Stromal cell of bone marrow (primary cell): ENCODE measurements around the gene FRMPD4.
A peak's percentile ranks its signal among the peaks of the same experiment; 100 is the strongest.
"Not testable (repeated sequence)": the region's sequence is repeated elsewhere in the genome, so short reads cannot be mapped to it uniquely, and the experiment has no call there.

Experiments
- DNase-seq: peaks from one replicate; pipeline ENCODE4 v3.0.0-alpha.2; 2012; ENCODE audit warnings: low read depth

The FRMPD4 gene

DNA sequence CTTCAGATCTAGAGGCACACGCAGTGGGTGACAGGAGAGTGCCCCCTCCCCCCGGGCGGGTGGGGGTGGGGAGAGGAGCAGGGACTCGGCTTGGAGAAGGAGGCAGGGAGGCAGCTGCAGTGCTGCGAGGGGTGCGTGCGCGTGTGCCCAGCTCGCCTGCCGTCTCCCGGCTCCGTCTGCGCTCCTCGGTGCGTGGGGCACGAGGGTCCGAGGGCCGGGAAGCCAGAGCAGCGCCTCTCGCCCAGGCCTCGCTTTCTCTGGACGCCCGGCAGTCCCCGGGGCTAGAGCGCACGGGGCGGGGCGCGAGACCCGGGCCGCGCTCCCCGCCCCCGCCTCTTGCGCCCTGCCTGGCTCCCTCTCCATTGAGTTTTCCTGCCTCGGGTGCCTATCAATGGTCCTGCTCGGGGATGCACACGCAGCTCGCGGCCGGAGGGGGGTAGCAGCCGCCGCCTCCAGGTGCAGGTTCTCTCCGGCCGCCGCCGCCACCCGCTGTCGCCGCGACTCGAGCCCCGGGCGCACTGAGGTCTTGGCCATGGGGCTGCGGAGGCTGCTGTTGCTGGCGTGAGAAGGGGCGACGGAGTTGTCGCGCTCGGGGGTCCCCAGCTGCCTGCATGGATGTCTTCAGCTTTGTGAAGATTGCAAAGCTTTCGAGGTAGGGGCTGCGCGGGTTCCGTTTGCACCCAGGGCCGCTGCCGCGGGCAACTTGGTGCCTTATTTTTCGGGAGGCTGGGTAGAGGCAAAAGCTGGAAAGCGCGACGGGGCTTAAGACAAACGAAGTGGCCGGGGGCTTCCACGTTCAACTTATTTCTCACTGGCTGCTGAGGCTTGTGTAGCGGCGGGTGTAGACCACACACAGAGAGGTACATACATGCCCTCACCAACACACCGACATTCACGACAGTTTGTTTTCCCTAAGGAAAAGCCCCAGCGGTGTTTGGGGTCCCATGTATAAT, at the start of gene FRMPD4:
Gene FRMPD4, plus strand, starts transcription at position 113 of the 953 bp plus-strand sequence. Its CDS starts 499 bp downstream, at position 612.
- no peak for DNase-seq

DNA sequence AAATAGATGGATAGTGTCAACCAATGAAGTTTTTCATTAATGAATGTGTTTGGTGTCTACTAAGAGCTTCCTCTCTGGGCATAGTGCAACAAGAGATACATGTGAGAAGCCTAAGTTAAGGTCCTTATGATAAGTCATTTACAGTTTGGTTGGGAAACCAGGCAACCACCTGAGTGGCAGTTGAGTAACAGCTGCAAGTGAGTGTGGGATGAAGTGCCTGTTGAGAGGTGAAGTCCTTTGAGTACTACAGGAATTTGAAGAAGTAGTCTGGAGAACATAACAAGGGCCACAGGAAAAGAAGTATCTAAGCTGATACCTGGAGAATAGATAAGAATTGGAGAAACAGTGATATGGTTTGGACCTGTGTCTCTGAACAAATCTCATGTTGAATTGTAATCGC, 48.5 kb upstream of the FRMPD4 start:
- DNase-seq = no peak

DNA sequence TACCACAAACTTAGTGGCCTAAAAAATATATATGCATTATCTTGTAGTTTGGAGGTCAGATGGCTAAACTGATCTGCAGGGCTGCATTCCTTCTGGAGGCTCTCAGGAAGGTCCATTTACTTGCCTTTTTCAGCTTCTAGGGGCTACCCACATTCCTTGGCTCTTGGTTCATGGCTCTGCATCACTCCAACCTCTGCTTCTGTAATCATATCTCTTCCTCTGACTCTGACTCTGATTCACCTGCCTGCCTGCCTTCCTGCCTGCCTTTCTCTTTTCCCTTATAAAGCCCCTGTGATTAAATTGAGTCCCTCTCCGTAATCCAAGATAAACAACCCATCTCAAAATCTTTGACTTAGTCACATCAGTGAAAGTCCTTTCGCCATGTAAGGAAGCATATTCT, 25.0 kb upstream of the FRMPD4 start:
- no peak for DNase-seq

DNA sequence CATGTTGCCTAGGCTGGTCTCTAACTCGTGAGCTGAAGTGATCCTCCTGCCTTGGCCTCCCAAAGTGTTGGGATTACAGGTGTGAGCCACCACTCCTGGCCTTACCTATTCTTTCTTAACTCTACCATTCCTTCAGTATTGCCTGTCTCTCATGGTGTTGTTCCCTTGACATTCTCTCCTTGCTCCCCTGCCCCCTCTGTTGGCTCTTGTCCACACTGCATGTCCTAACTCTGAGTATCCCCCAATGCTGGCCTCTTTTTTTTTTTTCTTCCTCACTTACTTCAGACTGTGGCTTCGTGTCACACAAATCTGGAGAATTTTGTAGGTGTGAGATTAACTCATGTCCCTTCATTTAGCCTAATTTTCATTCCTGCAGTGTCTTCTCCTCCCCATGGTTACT, 22.9 kb upstream of the FRMPD4 start:
- DNase-seq = no peak

DNA sequence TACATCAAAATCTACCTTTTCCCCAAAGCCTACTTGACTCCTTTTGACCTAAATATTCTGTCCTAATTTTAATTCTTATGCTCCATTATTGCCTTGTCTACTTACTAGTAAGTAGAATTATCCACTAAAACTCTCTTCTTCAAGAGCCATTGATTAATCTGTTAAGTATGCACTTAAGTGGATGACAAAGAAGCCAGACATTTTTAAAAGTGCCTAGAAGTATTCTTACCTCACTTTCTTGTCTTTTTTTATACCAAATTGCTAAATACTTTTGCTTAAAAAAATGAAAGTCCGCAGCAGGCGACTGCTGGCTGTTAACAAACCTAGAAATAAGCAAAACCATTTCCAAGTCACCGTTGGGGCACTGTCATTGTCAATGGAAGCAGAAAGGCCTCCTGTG, 20.1 kb upstream of the FRMPD4 start:
- DNase-seq = no peak

DNA sequence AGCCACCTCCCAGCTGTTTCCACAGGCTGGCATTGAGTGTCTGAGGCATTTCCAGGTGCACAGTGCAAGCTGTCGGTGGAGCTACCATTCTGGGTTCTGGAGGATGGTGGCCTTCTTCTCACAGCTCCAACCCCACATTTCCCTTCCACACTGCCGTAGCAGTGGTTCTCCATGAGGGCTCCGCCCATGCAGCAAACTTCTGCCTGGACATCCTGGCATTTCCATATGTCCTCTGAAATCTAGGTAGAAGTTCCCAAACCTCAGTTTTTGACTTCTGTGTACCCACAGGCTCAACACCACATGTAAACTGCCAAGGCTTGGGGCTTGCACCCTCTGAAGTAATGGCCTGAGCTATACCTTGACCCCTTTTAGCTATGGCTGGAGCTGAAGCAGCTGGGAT, 10.3 kb upstream of the FRMPD4 start:
- no peak for DNase-seq

DNA sequence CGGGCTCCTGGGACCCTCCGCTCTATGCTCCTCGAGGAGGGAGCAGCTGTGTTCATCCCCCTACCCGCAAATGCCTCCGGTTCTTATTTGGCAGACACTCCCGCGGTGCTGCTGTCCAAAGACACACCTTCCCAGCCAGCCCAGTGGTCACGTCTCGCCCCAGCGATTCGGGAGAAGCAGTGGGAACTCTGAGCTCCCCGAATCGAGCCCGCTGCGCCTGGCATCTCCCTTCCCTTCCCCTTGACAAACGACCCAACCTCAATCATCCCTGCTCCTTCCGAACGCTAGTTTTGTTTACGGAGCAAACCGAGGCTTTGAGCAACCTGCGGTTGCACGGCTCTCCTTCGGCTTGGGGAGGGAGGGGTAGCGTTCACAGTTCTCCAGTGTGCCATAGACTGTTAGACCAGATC, 317 bp upstream of the FRMPD4 start:
- DNase-seq = no peak

DNA sequence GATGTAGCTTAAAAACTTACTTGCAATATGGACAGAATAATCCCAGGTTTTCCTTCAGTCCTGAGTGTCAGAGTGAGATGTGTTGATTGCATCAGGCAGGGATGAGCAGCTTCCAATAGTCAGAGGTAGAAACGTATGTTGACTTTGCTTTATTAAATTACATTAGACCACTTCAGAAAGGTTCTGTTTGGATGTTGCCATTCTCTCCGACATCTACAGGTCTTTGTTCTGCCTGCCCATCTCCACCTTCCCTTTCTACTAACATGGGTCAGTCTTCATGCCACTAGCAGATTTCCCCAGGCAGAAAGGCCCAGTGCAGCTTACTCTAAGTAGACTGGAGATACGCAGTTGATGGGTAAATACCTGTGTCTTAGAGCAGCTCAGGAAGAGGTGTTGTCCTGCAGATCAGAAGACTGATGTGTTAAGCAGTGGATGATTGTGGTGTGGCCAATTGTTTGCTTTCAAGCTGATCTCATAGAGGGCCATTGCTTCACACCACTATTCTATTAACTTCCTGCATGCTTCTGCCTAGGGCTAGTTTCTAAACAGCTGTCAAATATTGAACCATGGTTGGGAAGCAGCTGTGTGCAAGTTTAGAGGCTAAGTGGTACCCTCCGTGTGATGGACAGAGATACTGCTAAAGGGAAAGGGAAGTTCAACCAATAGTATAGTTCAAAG, 1.8 kb downstream of the FRMPD4 start:
- no peak for DNase-seq

DNA sequence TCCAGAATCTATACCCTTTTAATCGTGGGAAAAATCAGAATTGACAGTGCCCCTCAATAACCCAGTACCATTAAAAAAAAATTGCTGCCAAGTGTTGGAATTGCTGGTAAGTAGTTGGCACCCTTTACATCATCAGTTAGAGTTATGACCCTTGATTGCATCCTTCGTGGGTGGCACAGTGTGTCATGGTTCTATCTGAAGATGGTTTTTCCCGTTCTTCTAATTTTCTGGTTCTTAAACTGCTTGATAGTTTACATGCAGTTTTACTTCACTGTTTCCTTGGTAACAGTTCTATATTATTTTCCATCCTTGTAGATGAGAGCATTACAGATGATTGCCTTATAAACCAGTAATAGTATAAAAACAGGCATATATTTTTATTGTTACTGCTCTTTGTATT, 3.2 kb downstream of the FRMPD4 start:
- no peak for DNase-seq

DNA sequence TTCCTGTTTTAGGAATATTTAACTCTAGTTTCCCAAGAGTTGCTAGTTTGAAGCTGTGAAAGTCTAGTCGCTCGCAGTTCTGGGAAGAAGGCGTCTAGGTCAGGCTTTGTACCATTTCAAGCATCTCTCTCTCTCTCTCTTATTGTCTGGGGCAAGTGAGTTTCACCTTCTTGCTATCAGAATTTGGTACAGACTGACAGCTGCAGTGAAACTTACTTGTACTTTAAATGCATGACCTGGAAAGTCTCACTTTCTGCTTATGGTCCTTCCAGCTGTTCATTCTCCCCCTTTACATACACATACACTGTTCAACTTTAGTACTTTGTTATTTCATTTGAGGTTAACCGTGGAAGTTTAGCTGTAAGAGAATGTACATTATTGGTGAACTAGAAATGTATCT, 4.4 kb downstream of the FRMPD4 start:
- no peak for DNase-seq

DNA sequence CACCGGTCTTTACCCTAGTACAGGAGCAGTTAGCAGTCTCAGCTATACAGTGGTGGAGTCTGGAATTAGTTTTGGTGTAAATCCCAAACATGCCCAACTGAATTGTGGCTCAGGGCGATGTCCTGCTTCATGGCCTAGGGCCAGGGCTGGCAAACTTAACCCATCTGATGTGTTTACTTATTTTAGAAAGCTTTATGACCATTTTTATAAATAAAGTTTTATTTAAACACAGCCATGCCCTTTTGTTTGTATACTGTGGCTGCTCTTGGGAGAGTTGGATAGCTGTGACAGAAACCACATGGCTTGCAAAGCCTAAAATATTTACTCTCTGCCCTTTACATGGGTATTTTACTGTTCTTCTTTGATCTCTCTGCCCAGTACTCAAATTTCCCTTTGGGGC, 7.1 kb downstream of the FRMPD4 start:
- DNase-seq = no peak

DNA sequence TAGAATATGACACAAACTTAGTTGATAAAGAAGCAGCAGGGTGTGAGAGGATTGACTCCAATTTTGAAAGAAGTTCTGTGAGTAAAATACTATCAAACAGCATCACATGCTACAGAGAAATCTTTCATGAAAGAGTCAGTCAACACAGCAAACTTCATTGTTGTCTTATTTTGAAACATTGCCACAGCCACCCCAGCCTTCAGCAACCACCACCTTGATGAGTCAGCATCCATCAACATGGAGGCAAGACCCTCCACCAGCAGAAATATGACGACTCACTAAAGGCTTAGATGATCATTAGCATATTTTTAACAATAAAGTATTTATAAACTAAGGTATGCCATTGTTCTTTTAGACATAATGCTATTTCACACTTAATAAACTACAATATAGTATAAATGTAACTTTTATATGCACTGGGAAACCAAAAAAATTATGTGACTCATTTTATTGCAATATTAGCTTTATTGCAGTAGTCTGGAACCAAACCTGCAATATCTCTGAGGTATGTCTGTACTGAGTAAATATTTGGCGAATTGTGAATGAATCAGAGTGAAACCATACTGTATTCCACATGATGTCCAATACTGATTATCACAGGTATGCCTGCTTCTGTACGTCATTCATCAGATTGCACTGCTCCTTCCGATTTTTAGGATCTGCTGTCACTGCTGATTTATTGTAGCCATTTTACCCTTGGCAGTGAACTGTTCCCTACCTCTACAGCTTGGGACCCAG, 11.6 kb downstream of the FRMPD4 start:
- DNase-seq = no peak

DNA sequence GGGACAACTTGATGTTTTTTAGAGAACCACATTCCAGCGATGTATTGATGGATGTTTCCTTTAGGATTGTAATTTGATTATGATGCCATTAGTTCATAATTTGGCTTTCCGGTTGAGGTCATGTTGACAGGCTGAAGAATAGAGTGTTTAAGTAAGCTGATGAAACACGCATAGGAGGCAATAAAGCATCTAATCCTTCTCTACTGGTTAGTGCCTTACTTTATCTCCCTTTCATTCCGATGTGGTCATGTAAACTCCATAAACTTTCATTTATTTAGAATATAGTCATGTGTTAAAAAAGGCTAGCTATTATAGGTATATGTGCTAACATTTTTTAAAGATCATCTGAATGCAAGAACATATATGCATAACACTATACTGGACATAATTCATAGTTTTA, 15.0 kb downstream of the FRMPD4 start:
- DNase-seq = no peak

DNA sequence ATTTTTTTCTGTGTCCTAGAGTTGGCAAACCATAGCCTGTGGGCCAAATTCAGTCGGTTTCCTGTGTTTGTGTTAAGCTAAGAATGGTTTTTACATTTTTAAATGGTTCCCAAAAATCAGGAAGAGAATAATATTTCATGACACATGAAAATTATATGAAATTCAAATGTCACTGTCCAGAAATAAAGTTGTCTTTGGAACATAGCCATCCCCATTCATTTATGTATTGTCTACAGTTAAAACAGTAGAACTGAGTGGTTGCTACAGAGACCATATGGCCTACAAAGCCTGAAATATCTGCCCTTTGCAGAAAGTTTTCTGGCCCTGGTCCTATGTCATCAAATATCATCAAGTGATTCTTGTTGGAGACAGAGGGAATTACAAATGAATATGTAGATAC, 15.5 kb downstream of the FRMPD4 start:
- no peak for DNase-seq

DNA sequence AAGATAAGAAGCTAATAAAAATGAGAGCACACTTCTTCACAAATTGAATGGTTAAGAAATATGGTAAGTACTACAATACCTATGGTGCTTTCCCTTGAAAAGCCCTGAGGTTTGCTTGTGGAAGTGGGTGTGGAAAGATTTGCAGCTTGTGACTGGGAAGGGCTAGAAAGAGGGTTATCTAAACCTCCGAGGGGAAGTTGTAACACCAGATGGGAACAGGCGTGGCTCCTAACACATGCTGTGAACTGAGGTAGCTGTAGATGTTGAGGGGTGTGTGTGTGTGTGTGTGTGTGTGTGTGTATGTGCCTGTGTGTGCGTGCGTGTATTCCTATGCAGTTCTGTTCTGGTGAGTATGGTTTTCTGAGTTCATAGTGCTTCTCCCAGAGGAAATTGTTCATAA, 21.5 kb downstream of the FRMPD4 start:
- no peak for DNase-seq

DNA sequence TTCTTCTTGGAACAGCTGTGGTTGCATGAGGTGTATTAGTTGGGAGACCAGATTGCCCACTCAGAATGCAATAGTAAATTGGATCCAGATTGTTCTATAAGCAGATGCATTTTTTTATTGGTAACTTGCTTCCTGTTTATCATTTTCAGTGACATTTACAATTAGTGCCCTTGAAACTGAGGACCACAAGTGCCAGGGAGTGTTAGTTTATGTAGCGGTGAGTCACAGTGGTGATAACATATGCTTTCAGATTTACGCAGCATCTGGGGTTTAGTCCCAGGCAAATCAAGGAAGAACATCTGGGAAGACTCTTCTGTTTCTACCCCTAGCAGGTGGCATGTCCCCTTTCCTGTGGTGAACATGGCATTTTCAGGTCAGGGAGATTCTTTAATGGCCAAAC, 24.1 kb downstream of the FRMPD4 start:
- no peak for DNase-seq

DNA sequence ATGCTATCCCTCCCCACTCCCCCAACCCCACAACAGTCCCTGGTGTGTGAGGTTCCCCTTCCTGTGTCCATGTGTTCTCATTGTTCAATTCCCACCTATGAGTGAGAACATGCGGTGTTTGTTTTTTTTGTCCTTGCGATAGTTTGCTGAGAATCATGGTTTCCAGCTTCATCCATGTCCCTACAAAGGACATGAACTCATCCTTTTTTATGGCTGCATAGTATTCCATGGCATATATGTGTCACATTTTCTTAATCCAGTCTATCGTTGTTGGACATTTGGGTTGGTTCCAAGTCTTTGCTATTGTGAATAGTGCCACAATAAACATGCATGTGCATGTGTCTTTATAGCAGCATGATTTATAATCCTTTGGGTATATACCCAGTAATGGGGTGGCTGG, 25.9 kb downstream of the FRMPD4 start:
- not testable (repeated sequence) for DNase-seq

DNA sequence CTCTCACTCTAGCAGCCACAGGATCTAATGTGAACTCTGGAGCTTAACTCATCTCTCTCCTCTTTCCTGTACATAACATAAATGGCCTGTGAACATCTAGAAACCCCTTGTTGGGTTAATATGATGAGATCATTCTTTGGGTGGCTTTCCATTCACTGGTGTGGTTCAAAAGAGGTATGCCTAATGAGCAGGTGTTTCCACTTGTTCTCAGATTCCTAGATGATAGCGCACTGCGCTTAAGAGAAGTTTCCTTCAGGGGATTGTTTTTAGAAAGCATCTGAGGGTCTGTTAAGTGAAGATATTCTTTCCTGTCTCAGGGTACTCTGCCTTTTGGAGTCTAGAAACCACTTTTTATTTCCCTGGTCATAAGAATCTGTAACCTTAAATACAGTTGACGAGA, 32.5 kb downstream of the FRMPD4 start:
- no peak for DNase-seq

DNA sequence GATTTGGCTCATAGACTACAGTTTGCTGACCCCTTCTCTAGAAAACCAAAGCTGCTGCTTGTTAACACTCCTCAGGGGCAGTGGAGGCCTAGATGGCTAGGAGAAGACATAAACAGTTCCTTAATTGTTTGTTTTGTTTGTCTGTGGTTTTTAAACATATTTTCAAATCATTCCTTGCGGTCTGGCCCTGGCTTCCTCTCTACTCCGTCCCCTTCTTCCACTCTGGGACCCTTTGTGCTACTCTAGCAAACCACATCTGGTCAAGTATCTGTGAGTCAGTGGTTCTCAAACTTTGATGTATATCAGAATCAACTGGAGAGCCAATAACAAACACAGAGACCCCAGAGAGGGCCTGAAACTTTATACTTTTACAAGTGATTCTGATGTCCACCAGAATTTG, 36.1 kb downstream of the FRMPD4 start:
- no peak for DNase-seq

DNA sequence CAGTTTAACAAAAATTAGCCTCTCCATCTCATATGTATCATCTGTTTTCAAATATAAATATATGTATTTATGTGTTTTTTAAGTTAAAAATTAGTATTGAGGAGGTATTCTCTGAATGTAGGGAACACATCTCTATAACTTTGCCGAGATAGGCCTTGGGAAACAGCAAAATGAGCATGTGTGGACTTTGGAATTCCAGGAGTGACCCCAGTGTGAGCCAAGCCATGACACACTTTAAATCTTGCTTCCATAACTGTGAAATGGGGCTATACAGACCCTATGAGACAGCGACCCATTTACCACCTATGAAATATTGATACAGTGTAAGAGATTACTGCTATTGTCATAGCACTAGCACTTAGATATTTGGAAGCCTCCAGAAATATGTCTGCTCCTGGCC, 58.8 kb downstream of the FRMPD4 start:
- DNase-seq = no peak

DNA sequence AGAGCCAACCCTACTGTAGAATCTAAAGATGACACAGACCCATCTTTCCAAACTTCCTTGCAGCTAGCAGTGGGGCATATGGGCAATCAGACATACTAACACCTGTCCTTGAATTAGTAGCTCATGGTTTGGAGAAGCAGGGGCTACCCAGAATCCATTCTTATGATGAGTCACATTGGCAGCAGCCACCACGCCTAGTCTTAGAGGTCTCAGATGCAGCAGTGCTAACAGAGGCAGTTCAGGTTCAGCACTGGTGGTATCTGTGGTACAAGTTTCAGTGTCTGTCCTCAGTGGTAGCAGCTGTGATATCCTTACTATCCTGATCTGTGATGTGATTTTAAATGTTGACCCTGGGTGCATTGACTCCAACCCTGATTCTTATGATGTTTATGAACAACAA, 68.1 kb downstream of the FRMPD4 start:
- no peak for DNase-seq

DNA sequence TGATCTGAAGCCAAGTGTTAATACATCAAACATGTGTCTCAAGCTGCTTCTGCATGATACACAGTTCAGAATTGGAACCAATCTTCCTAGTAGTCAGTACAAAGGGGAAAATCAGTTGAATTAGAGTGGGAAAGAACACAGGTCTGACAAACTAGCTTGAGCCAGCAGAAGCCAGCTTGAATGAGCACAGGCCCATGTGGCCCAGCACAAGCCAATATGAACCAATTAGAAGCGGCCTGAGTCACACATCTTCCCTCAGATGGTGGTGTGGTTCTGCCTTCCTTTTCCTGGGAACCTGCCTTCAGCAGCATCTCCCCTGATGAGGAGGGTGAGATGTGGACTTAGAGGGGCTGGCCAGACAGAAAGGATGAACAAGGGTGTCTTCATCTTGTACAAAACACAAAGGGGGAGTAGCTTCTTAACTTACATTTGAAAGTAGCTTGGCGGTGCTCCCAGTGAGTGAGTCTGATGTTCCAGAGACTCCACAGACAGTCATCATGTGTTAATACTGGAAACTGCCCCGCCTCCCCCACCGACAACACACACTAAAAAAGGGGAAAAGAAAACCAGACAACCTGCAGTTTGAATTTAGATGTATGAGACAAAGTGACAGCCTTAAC, 72.0 kb downstream of the FRMPD4 start:
- DNase-seq = peak; percentile 80
